Astrocyte (in vitro differentiated cells and primary cell): Measurements from ENCODE around the gene CALB2.

ENCODE experiments used
- CTCF ChIP-seq: IDR thresholded peaks from 2 replicates; pipeline ENCODE4 v1.5.1; 2011; ENCODE audit warnings: low read depth, mild to moderate bottlenecking, inconsistent platforms, low read length, moderate library complexity; ENCODE audit not compliant: insufficient read depth
- EZH2 ChIP-seq: IDR thresholded peaks from 2 replicates; pipeline ENCODE4 v1.6.1; 2012; ENCODE audit warnings: mild to moderate bottlenecking, low read length, inconsistent platforms; ENCODE audit not compliant: insufficient read depth

- no peak for TF ChIP-seq CTCF
- TF ChIP-seq EZH2 = no peak
Measured at GRCh38 chr16:71426069-71426879, 67.8 kb downstream of the CALB2 start.
